Activated CD4-positive, CD25-positive, alpha-beta regulatory T cell treated with anti-CD3 and anti-CD28 coated beads, Interleukin-2, amount 50 U/mL, for 72 hours (primary cell): ENCODE data around the gene DUSP8.
A peak's percentile ranks its signal among the peaks of the same experiment; 100 is the strongest.
"Not testable (repeated sequence)": the region's sequence is repeated elsewhere in the genome, so short reads cannot be mapped to it uniquely, and the experiment has no call there.

Experiments
- DNase-seq: peaks from one replicate; pipeline ENCODE4 v3.0.0; 2021

DUSP8 gene

GRCh38 chr11:1572197-1573076 is at the start of gene DUSP8:
Gene DUSP8 (minus strand): TSS chr11:1572271. CDS start chr11:1565826, 6,445 bp downstream.
- peak; percentile 92 for DNase-seq

GRCh38 chr11:1619449-1619848 is 47.4 kb upstream of the DUSP8 start:
- no peak for DNase-seq

- DNase-seq = no peak
Observed at GRCh38 chr11:1618231-1618630, 46.2 kb upstream of the DUSP8 start.

GRCh38 chr11:1608363-1608762 is 36.3 kb upstream of the DUSP8 start, which contains the start of gene KRTAP5-3:
Gene KRTAP5-3 (minus strand): TSS chr11:1608463. CDS start chr11:1608385, 78 bp downstream.
- DNase-seq = no peak

- DNase-seq = not testable (repeated sequence)
Observed at GRCh38 chr11:1607901-1608300, 35.8 kb upstream of the DUSP8 start.

GRCh38 chr11:1607156-1607845 is 35.2 kb upstream of the DUSP8 start:
- not testable (repeated sequence) for DNase-seq

GRCh38 chr11:1605923-1606322 is 33.9 kb upstream of the DUSP8 start:
- DNase-seq = not testable (repeated sequence)

- no peak for DNase-seq
Observed at GRCh38 chr11:1604711-1605110, 32.6 kb upstream of the DUSP8 start.

DNA sequence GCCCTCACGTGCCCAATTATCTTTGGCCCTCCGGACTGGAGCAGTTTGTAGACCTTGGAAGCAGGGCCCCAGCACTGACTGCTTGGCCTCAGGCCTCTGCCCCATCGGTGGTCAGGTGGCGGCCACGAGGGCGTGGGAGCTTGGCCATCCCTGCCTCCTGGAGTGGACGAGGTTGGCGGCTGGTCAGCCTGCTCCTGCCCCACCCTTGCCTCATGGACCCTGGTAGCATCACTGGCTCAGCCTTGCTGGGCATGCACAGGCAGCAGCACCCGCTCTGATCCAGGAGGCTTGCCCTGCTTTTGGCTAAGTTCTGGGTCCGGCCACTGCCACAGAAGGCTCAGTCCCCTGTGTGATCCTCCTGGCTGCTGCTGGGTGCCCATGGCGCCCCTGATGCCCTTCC is 32.1 kb upstream of the DUSP8 start:
- DNase-seq = no peak

DNA sequence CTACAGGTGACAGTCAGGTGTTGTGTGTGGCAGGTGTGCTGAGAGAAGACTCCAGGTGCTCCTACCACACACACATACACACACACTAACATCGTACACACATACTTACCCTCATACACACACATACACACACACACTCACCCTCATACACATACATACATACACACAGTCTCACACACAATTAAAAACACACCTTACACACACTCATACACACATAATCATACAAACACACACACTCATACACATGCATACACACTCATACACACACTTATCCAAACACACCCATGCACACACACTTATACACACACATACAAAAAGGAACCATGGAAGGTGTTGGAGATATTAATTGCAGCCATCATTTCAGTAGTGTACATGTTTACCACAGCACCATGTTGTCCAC is 31.6 kb upstream of the DUSP8 start:
- DNase-seq = no peak

- DNase-seq = not testable (repeated sequence)
Observed at GRCh38 chr11:1601663-1602062, 29.6 kb upstream of the DUSP8 start.

DNA sequence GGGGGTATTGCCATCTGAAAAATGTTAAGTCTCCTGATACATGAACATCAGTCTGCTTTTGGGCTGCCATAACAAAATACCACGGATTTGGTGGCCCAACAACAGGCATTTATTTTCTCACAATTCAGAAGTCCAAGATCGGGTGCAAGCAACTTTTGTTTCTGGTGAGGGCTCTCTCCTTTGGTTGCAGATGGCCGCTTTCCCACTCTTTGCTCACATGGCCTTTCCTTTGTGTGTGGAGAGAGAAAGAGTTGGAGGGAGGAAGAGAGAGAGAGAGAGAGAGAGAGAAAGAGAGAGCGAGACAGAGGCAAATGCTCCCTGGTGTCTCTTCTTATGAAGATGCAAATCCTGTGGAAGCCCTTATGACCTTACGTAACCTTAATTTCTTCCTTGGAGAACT is 28.6 kb upstream of the DUSP8 start:
- no peak for DNase-seq

- DNase-seq = no peak
Observed at GRCh38 chr11:1598816-1599215, 26.7 kb upstream of the DUSP8 start.

DNA sequence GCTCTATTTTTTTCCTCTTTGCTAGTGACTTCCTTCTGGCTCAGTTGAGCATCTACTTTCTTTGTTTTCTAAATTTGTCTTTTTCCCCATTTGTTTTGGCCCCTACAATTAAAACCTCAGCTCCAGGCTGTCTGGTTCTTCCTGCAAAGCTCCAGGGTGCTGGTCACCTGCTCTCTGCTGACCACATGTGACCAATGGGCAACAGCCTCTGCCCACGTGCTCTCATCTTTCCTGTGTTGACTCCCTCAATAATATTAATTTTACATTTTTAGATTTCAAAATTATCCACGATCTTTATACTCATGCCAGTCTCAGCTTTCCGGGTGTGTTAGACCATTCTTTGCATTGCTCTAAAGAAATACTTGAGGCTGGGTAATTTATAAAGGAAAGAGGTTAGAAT is 26.3 kb upstream of the DUSP8 start:
- DNase-seq = not testable (repeated sequence)

DNA sequence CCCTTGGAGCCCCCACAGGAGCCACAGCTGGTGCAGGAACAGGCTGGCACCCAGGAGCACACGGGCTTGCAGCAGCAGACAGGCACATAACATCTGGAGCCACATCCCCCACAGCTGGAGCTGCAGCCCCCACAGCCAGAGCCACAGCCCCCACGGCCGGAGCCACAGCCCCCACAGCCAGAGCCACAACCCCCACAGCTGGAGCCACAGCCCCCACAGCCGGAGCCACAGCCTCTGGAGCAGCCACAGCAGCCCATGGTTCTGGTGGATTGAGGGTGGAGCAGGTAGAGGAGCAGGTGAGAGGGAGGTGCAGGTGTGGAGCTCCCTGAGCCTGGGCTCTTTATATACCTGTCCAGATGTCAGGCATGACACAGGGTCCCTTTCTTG is 25.9 kb upstream of the DUSP8 start, which contains the start of gene KRTAP5-2:
TSS of gene KRTAP5-2 (minus strand) at position 301 of the 387 bp plus-strand sequence. CDS start at position 257, 44 bp downstream.
- no peak for DNase-seq

GRCh38 chr11:1597331-1597993 is 25.4 kb upstream of the DUSP8 start:
- DNase-seq = no peak

DNA sequence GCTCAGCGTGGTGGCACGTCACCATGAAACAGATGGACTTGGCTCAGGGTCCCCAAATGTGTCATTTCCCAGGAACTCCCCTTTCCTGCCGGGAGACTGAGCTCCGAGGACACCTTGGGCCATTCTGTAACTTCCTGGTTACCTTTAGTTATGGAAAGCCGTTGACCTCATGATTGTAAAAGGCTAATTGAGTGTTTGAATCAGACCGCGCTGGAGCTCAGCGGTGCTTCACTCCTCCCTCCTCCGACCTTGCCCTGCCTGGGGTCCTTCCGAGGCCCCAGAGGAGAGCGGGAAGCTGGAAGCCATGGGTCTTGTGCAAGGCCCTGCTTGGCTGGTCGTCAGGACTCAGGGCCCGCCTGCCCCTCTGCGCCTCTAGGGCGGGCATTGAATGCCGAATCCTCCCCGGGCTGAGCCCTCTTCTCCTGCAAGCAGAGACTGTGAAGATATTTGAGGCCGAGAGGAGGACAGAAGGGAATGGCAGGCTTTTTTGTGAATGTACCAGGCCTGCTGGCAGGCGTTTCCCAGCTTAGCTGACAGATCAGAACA is 24.6 kb upstream of the DUSP8 start:
- not testable (repeated sequence) for DNase-seq

GRCh38 chr11:1595994-1596575 is 24.0 kb upstream of the DUSP8 start:
- DNase-seq = not testable (repeated sequence)

DNA sequence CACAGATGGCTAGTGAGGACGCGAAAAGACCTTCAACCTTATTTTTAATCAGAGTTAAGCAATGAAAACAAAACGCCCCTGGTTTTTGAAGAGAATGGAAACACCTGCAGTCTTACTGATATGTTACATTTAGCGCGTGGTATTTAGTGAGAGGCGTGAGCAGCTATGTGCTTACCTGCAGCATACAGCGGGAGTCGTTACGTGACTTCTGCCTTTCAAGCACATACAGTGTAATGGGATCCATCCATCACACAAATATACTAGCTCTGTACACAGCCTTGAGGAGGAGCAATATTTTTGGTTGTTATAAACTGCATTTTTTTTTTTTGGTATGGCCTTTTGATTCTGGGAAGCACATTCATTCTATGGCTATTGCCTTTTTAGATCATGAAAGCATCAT is 20.6 kb upstream of the DUSP8 start:
- no peak for DNase-seq

- DNase-seq = no peak
Observed at GRCh38 chr11:1589996-1590395, 17.9 kb upstream of the DUSP8 start.

GRCh38 chr11:1589191-1589963 is 17.3 kb upstream of the DUSP8 start:
- not testable (repeated sequence) for DNase-seq

- no peak for DNase-seq
Observed at GRCh38 chr11:1586699-1587098, 14.6 kb upstream of the DUSP8 start.
